T-helper 2 cell treated with Interferon-gamma antibody and Interleukin-4, amounts not matched to agents 5 μg/mL and 100 μg/mL, for 36 hours (primary cell): ENCODE data around the gene F12.
"Not testable (repeated sequence)": the region's sequence is repeated elsewhere in the genome, so short reads cannot be mapped to it uniquely, and the experiment has no call there.

Source experiments
- DNase-seq: peaks from one replicate; pipeline ENCODE4 v3.0.0; 2021; ENCODE audit warnings: low spot score
- H3K27ac Mint-ChIP-seq: one replicate; pipeline ENCODE4 v1.8.0; 2021; ENCODE audit warnings: mild to moderate bottlenecking, mixed read lengths
- H3K27me3 Mint-ChIP-seq: one replicate; pipeline ENCODE4 v1.8.0; 2021; ENCODE audit warnings: low read depth, mixed read lengths
- H3K36me3 Mint-ChIP-seq: one replicate; pipeline ENCODE4 v1.8.0; 2021; ENCODE audit warnings: low read depth, mixed read lengths
- H3K4me1 Mint-ChIP-seq: one replicate; pipeline ENCODE4 v1.8.0; 2021; ENCODE audit warnings: low read depth, mixed read lengths
- H3K4me3 Mint-ChIP-seq: one replicate; pipeline ENCODE4 v1.8.0; 2022; ENCODE audit warnings: mild to moderate bottlenecking, moderate library complexity, mixed read lengths
- H3K9me3 Mint-ChIP-seq: one replicate; pipeline ENCODE4 v1.8.0; 2021; ENCODE audit warnings: mixed read lengths

F12 gene

GRCh38 chr5:177363565-177363964, 45.8 kb downstream of the F12 start:
- H3K4me3 Mint-ChIP-seq, result peak overlapping the region; percentile 76
- no peak for DNase-seq
- no peaks in the 10 kb centered on the region for H3K27me3 Mint-ChIP-seq
- peaks cover 52% of the 10 kb centered on the region for H3K4me1 Mint-ChIP-seq
- peaks cover 49% of the 10 kb centered on the region for H3K36me3 Mint-ChIP-seq
- H3K27ac Mint-ChIP-seq, result no peak overlapping the region
- no peaks in the 10 kb centered on the region for H3K9me3 Mint-ChIP-seq

GRCh38 chr5:177362610-177363507, 46.5 kb downstream of the F12 start:
- Mint-ChIP-seq H3K36me3 (peaks cover 43% of the 10 kb centered on the region), H3K27me3 (no peaks in the 10 kb centered on the region), H3K27ac (peak overlapping the region; percentile 75), H3K4me1 (peaks cover 50% of the 10 kb centered on the region), H3K9me3 (no peaks in the 10 kb centered on the region), H3K4me3 (peak overlapping the region; percentile 76)
- DNase-seq, result peak; percentile 65

GRCh38 chr5:177362292-177362609, 47.1 kb downstream of the F12 start:
- Mint-ChIP-seq H3K36me3 (peaks cover 46% of the 10 kb centered on the region), H3K9me3 (no peaks in the 10 kb centered on the region), H3K27me3 (no peaks in the 10 kb centered on the region), H3K4me3 (peak overlapping the region; percentile 76), H3K27ac (peak overlapping the region; percentile 75), H3K4me1 (peaks cover 53% of the 10 kb centered on the region)
- no peak for DNase-seq

DNA sequence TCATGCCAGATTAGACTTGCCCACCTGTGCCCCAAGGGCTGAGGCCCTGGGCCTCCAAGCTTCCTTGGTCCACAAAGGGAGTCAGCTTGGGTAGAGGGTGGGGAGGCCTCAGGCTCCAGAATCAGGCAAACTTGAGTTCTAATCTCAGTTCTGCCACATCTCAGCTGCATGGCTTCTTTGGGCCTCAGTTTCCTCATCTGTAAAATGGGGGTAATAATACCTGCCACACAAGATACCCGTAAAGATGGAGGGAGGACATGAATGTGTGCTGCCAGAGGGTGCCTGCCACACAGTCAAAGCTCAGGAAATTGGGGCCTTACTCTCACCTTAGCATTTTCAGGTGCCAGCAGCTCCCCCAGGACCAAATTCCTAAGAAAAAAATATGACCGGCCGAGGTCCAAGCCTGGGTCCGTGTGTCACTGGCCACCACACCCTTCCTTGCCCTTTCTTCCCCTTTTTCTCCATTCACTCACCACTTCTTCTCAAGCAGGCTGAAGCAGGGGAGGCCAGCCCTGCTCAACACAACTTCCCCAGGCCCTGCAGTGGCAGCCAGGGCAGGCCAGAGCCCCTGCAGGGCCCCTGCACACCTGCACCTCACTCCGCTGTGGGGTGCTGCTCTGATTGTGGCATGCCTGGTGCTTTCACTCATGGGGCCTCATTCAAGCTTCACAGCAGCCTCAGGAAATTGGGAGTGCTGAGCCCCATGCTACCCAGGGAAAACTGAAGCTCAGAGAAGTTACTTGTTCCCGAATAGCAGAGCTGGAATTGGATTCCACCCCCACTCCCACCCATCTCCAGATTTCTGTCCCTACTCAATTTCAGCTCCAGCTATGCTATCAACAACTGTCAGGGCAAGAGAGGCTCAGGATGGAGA, 47.7 kb downstream of the F12 start:
- no peak for DNase-seq
- Mint-ChIP-seq H3K27ac (peak overlapping the region; percentile 75), H3K36me3 (peaks cover 44% of the 10 kb centered on the region), H3K9me3 (no peaks in the 10 kb centered on the region), H3K4me3 (peak overlapping the region; percentile 76), H3K4me1 (peaks cover 59% of the 10 kb centered on the region), H3K27me3 (no peaks in the 10 kb centered on the region)

DNA sequence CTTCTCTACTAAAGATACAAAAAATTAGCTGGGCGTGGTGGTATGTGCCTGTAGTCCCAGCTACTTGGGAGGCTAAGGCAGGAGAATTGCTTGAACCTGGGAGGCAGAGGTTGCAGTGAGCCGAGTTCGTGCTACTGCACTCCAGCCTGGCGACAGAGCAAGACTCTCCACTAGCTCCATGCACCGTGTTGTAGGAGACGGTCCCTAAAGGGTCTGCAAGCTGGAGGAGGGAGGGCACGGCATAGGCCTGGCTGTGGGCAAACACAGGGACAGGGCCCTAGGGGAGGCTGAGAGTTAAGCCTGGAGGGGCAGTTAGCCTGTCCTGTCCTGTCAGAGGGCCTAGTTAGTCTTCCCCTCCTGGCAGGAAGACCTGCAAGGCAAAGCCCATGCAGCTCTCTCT, 48.6 kb downstream of the F12 start:
- not testable (repeated sequence) for H3K27me3 Mint-ChIP-seq, H3K27ac Mint-ChIP-seq, H3K4me3 Mint-ChIP-seq, DNase-seq, H3K9me3 Mint-ChIP-seq
- peaks cover 41% of the 10 kb centered on the region for H3K36me3 Mint-ChIP-seq
- H3K4me1 Mint-ChIP-seq, result peaks cover 62% of the 10 kb centered on the region

DNA sequence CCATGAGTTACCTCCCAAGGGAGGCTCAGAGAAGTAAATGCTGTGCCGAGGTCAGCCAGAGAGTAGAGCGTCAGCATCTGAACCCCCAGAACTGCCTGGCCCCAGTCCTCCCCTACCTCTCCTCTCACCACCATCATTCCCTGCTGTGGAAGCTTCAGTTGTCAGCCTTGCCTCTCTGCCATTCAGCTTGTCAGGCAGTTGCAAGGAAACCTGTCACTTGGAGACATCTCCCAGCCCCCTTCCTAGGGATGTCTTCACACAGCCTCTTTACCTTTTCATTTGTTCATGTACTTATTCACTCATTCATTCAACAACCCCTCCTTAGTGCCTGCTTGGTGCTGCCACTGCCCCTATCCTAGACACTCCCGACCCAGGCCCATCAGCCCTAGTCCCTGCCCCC, 49.5 kb downstream of the F12 start:
- Mint-ChIP-seq H3K27ac (no peak overlapping the region), H3K36me3 (peaks cover 42% of the 10 kb centered on the region), H3K4me1 (peaks cover 67% of the 10 kb centered on the region), H3K4me3 (peak overlapping the region; percentile 84), H3K9me3 (peaks cover 11% of the 10 kb centered on the region), H3K27me3 (no peaks in the 10 kb centered on the region)
- DNase-seq, result no peak

DNA sequence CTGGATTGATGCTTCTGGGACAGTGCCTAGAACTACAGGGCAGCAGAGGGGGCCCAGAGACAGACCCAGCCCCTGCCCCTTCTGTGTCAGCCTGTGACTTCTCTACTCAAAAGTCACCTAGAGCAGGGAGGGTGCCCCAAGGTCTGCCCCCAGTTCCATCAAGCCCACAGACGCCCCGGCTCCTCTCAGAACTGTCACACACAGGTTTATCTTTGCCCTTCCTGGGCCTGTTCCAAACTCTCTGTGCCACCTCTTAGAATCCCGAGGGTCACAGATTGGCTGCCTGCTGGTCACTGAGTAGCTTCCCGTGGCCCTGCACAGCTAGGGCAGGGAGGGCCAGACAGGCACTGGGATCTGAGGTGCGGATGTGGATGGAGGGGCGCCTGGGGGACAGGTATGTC, 49.9 kb downstream of the F12 start:
- Mint-ChIP-seq H3K4me1 (peaks cover 67% of the 10 kb centered on the region), H3K27ac (no peak overlapping the region), H3K27me3 (no peaks in the 10 kb centered on the region), H3K4me3 (peak overlapping the region; percentile 84), H3K9me3 (peaks cover 15% of the 10 kb centered on the region), H3K36me3 (peaks cover 38% of the 10 kb centered on the region)
- DNase-seq, result no peak

DNA sequence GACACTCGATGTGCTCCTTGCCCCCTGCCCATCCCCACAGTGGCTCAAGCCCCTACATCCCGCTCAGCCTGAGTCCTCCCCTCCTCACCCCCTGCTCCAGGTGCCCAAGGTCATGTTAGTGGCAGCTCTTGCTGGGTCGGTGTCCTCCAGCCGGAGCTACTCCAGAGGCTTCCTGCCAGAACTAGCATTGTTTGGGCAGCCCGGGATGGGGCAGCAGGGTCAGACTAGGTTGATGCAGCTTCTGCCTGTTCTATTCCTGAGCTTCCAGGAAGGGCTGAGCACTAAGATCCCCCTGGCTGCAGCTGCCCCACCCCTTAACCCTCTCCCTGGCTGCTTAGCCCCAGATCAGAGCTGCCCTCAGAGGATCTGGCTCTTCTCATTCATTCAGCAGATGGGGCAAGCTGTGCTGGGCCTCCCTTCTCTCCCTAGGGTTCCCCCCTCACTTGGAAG, 51.0 kb downstream of the F12 start:
- no peaks in the 10 kb centered on the region for H3K27me3 Mint-ChIP-seq
- H3K9me3 Mint-ChIP-seq, result peaks cover 17% of the 10 kb centered on the region
- no peak for DNase-seq
- H3K4me1 Mint-ChIP-seq, result peaks cover 66% of the 10 kb centered on the region
- H3K36me3 Mint-ChIP-seq, result peaks cover 40% of the 10 kb centered on the region
- H3K4me3 Mint-ChIP-seq, result peak overlapping the region; percentile 84
- peak overlapping the region; percentile 73 for H3K27ac Mint-ChIP-seq

GRCh38 chr5:177357459-177358351, 51.7 kb downstream of the F12 start, which contains the start of gene RGS14:
TSS of gene RGS14 (plus strand) at chr5:177357924. CDS start at chr5:177358025, 101 bp downstream.
- DNase-seq, result peak; percentile 73

DNA sequence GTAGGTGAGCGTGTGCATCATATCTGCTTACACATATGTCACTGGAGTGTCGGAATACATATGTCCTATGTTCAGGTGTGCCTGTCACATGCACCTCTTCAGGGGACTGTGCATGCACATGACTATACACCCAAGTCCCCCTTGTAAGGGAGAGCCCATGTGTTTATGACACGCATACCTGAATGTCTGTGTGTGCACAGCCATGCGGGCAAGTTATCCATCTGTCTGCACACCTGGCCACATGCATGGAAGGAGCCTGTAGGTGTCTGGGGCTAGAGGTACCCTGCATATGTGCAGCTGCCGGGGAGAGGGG, 52.3 kb downstream of the F12 start:
- peak overlapping the region; percentile 74 for H3K27ac Mint-ChIP-seq
- DNase-seq, result no peak
- H3K9me3 Mint-ChIP-seq, result peaks cover 17% of the 10 kb centered on the region
- peaks cover 37% of the 10 kb centered on the region for H3K36me3 Mint-ChIP-seq
- peak overlapping the region; percentile 84 for H3K4me3 Mint-ChIP-seq
- peaks cover 60% of the 10 kb centered on the region for H3K4me1 Mint-ChIP-seq
- H3K27me3 Mint-ChIP-seq, result no peaks in the 10 kb centered on the region

More at GRCh38 chr5:177357459-177358351, 51.7 kb downstream of the F12 start, which contains the start of gene RGS14:
- peak within 1 kb of the TSS; percentile 74 for H3K27ac Mint-ChIP-seq
- peaks cover 17% of the 10 kb centered on the region for H3K9me3 Mint-ChIP-seq
- H3K27me3 Mint-ChIP-seq, result no peaks in the 10 kb centered on the region
- H3K4me1 Mint-ChIP-seq, result peaks cover 64% of the 10 kb centered on the region
- peak within 1 kb of the TSS; percentile 84 for H3K4me3 Mint-ChIP-seq
- peaks cover 40% of the 10 kb centered on the region for H3K36me3 Mint-ChIP-seq

GRCh38 chr5:177356746-177357145, 52.6 kb downstream of the F12 start:
- H3K4me1 Mint-ChIP-seq, result peaks cover 57% of the 10 kb centered on the region
- peak overlapping the region; percentile 84 for H3K4me3 Mint-ChIP-seq
- no peak for DNase-seq
- H3K36me3 Mint-ChIP-seq, result peaks cover 34% of the 10 kb centered on the region
- H3K9me3 Mint-ChIP-seq, result peaks cover 17% of the 10 kb centered on the region
- no peaks in the 10 kb centered on the region for H3K27me3 Mint-ChIP-seq
- H3K27ac Mint-ChIP-seq, result peak overlapping the region; percentile 74

- H3K4me1 Mint-ChIP-seq, result peaks cover 52% of the 10 kb centered on the region
- H3K4me3 Mint-ChIP-seq, result no peak overlapping the region
- peaks cover 31% of the 10 kb centered on the region for H3K36me3 Mint-ChIP-seq
Observed at GRCh38 chr5:177355868-177356168, 53.5 kb downstream of the F12 start.

DNA sequence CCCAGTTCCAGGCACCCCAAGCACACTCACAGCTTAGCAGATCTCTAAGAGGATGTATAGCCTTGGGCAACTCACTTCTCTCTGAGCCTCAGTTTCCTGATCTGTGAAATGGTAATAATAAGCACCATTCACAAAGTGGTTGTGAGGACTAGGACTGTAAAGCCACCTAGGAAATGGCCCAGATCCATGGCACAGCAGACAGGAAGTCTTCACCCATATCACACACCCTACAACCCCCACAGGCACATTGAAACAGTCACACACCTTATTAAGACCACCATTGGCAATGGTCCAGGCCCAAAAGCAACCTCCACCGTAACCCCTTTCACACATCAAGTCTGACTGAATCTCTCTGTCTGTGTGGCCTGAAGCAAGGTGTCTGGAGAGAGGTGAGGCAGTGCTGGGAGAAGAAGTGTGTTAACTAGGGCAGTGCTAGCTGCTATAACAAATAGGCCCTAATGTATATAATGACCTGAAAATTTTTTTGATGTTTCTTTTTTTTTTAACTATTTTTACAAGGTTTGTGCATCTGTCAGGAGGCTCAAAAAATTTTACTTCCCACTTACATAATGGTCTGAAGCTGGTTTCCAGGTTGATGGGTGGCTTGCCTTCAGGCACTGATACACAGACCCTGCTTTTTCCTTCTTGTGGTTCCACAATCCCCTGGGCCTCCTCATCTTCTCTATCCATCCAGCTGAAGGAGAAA, 54.0 kb downstream of the F12 start:
- no peaks in the 10 kb centered on the region for H3K27me3 Mint-ChIP-seq
- no peak for DNase-seq
- H3K4me1 Mint-ChIP-seq, result peaks cover 56% of the 10 kb centered on the region
- peaks cover 31% of the 10 kb centered on the region for H3K36me3 Mint-ChIP-seq
- no peak overlapping the region for H3K4me3 Mint-ChIP-seq
- peaks cover 17% of the 10 kb centered on the region for H3K9me3 Mint-ChIP-seq
- H3K27ac Mint-ChIP-seq, result no peak overlapping the region

More at GRCh38 chr5:177355868-177356168, 53.5 kb downstream of the F12 start:
- H3K9me3 Mint-ChIP-seq, result peaks cover 17% of the 10 kb centered on the region
- DNase-seq, result no peak
- no peak overlapping the region for H3K27ac Mint-ChIP-seq
- H3K27me3 Mint-ChIP-seq, result no peaks in the 10 kb centered on the region
